Measurements from ENCODE around the gene LIPM.

LIPM gene

GRCh38 chr10:88781206-88781605 is 21.3 kb upstream of the LIPM start:
- no peak overlapping the region for H3K4me2 ChIP-seq (ENCODE audit: insufficient read depth, low read length)
- no peak for DNase-seq

GRCh38 chr10:88782222-88782621 is 20.3 kb upstream of the LIPM start:
- no peaks in the 10 kb centered on the region for H3K9me3 ChIP-seq (ENCODE audit: insufficient read depth, low read length, severe bottlenecking)
- ATAC-seq (ENCODE audit: insufficient read depth, low read depth) (no peak), DNase-seq (no peak)
- H3K9ac ChIP-seq (ENCODE audit: low read depth, low read length): no peak overlapping the region
- H3K79me2 ChIP-seq (ENCODE audit: insufficient read depth, low read length): no peaks in the 10 kb centered on the region
- H4K20me1 ChIP-seq (ENCODE audit: insufficient read depth, low read length): no peaks in the 10 kb centered on the region
- TF ChIP-seq CTCF (IDR thresholded peaks at IDR 0.05; ENCODE audit: borderline replicate concordance, extremely low read depth, low read length, poor library complexity, severe bottlenecking) (no peak), EZH2 (IDR thresholded peaks at IDR 0.05; ENCODE audit: borderline replicate concordance, low read depth, low read length, severe bottlenecking) (no peak)
- H3K36me3 ChIP-seq (ENCODE audit: insufficient read depth, low read length): no peaks in the 10 kb centered on the region
- H2AFZ ChIP-seq (ENCODE audit: low read depth, low read length): no peak overlapping the region
- no peaks in the 10 kb centered on the region for H3K27me3 ChIP-seq (ENCODE audit: insufficient read depth, low read length, poor library complexity)
- no peak overlapping the region for H3K4me2 ChIP-seq (ENCODE audit: insufficient read depth, low read length)
- no peak overlapping the region for H3K27ac ChIP-seq (ENCODE audit: low read length)
- H3K4me1 ChIP-seq (ENCODE audit: insufficient read depth, low read length): no peaks in the 10 kb centered on the region
- no peak overlapping the region for H3K4me3 ChIP-seq (ENCODE audit: low read depth in 1 of 2, low read length in 2 of 2)

More at GRCh38 chr10:88781206-88781605, 21.3 kb upstream of the LIPM start:
- H2AFZ ChIP-seq (ENCODE audit: low read depth, low read length): no peak overlapping the region
- H3K27me3 ChIP-seq (ENCODE audit: insufficient read depth, low read length, poor library complexity): no peaks in the 10 kb centered on the region
- no peak for TF ChIP-seq EZH2 (IDR thresholded peaks at IDR 0.05; ENCODE audit: borderline replicate concordance, low read depth, low read length, severe bottlenecking)
- TF ChIP-seq CTCF (IDR thresholded peaks at IDR 0.05; ENCODE audit: borderline replicate concordance, extremely low read depth, low read length, poor library complexity, severe bottlenecking): no peak
- no peaks in the 10 kb centered on the region for H3K79me2 ChIP-seq (ENCODE audit: insufficient read depth, low read length)
- H3K36me3 ChIP-seq (ENCODE audit: insufficient read depth, low read length): no peaks in the 10 kb centered on the region
- no peaks in the 10 kb centered on the region for H4K20me1 ChIP-seq (ENCODE audit: insufficient read depth, low read length)
- no peak for ATAC-seq (ENCODE audit: insufficient read depth, low read depth)
- H3K4me1 ChIP-seq (ENCODE audit: insufficient read depth, low read length): no peaks in the 10 kb centered on the region
- no peak overlapping the region for H3K9ac ChIP-seq (ENCODE audit: low read depth, low read length)
- no peak overlapping the region for H3K4me3 ChIP-seq (ENCODE audit: low read depth in 1 of 2, low read length in 2 of 2)
- H3K9me3 ChIP-seq (ENCODE audit: insufficient read depth, low read length, severe bottlenecking): no peaks in the 10 kb centered on the region
- no peak overlapping the region for H3K27ac ChIP-seq (ENCODE audit: low read length)

- TF ChIP-seq EZH2 (IDR thresholded peaks at IDR 0.05; ENCODE audit: borderline replicate concordance, low read depth, low read length, severe bottlenecking): no peak
- TF ChIP-seq CTCF (IDR thresholded peaks at IDR 0.05; ENCODE audit: borderline replicate concordance, extremely low read depth, low read length, poor library complexity, severe bottlenecking): no peak
- Histone ChIP-seq H3K36me3 (ENCODE audit: insufficient read depth, low read length) (no peaks in the 10 kb centered on the region), H3K4me2 (ENCODE audit: insufficient read depth, low read length) (no peak overlapping the region), H4K20me1 (ENCODE audit: insufficient read depth, low read length) (no peaks in the 10 kb centered on the region), H3K9me3 (ENCODE audit: insufficient read depth, low read length, severe bottlenecking) (no peaks in the 10 kb centered on the region), H2AFZ (ENCODE audit: low read depth, low read length) (no peak overlapping the region), H3K4me1 (ENCODE audit: insufficient read depth, low read length) (no peaks in the 10 kb centered on the region), H3K27me3 (ENCODE audit: insufficient read depth, low read length, poor library complexity) (no peaks in the 10 kb centered on the region), H3K79me2 (ENCODE audit: insufficient read depth, low read length) (no peaks in the 10 kb centered on the region), H3K4me3 (ENCODE audit: low read depth in 1 of 2, low read length in 2 of 2) (no peak overlapping the region), H3K27ac (ENCODE audit: low read length) (no peak overlapping the region), H3K9ac (ENCODE audit: low read depth, low read length) (no peak overlapping the region)
- ATAC-seq (ENCODE audit: insufficient read depth, low read depth) (no peak), DNase-seq (no peak)
Observed at GRCh38 chr10:88783724-88784123, 18.8 kb upstream of the LIPM start.
